Raji (cell line): ENCODE data around the gene A1BG.
A peak's percentile ranks its signal among the peaks of the same experiment; 100 is the strongest.

Experiments used
- POLR2A ChIP-seq: IDR thresholded peaks from 2 replicates; pipeline ENCODE4 v1.6.1; 2011; ENCODE audit warnings: low read depth, low read length, control low read depth; ENCODE audit not compliant: insufficient read depth

The A1BG gene

GRCh38 chr19:58372311-58373133, 19.2 kb upstream of the A1BG start:
- TF ChIP-seq POLR2A: no peak

- TF ChIP-seq POLR2A: no peak
Measured at GRCh38 chr19:58368561-58369360, 15.5 kb upstream of the A1BG start.

- TF ChIP-seq POLR2A: no peak
Measured at GRCh38 chr19:58367698-58368454, 14.6 kb upstream of the A1BG start.

GRCh38 chr19:58366585-58367430, 13.5 kb upstream of the A1BG start:
- no peak for TF ChIP-seq POLR2A

GRCh38 chr19:58364146-58364545, 10.9 kb upstream of the A1BG start:
- TF ChIP-seq POLR2A: no peak

- TF ChIP-seq POLR2A: peak; percentile 84
Measured at GRCh38 chr19:58362272-58362994, 9.1 kb upstream of the A1BG start, which contains the start of gene ZNF497. TSS of gene ZNF497 (minus strand) at chr19:58362751. CDS start at chr19:58357635, 5,116 bp downstream.

- TF ChIP-seq POLR2A: no peak
Measured at GRCh38 chr19:58361900-58362271, 8.6 kb upstream of the A1BG start.

GRCh38 chr19:58357481-58358145, 4.3 kb upstream of the A1BG start:
- no peak for TF ChIP-seq POLR2A

- no peak for TF ChIP-seq POLR2A
Measured at GRCh38 chr19:58356766-58357480, 3.6 kb upstream of the A1BG start.

GRCh38 chr19:58355908-58356765, 2.8 kb upstream of the A1BG start:
- TF ChIP-seq POLR2A: no peak

- no peak for TF ChIP-seq POLR2A
Measured at GRCh38 chr19:58355215-58355796, 2.0 kb upstream of the A1BG start.
